GM12878 (cell line): ENCODE measurements around the gene SLC39A1. TPM values are rescaled to one million over a fixed set of nuclear protein-coding genes. Genes with fewer than 3 reads are reported as not detected.

ENCODE experiments used
- ATAC-seq: fragments of 200-7000 bp; cut with Tn5 transposase; 3 replicates; pipeline ENCODE4 v1.9.1; 2020; ENCODE audit warnings: mild to moderate bottlenecking, moderate library complexity
- BruUV-seq: library from RNA; stranded (reverse); fragments of 400-500 nt; replicated peaks from 2 replicates; lab custom pipeline; 2021; lab: Mats Ljungman, UMichigan
- CTCF ChIA-PET: fragments of 300-600 bp; sonication (Branson Sonifier 250); formaldehyde crosslinking; extraction: SDS; loops from one replicate; lab custom pipeline; 2021; ENCODE audit warnings: inconsistent platforms; lab: Yijun Ruan, JAX
- POLR2A ChIA-PET: fragments of 350-600 bp; formaldehyde crosslinking; extraction: SDS; loops from one replicate; lab custom pipeline; 2021; ENCODE audit warnings: inconsistent platforms; lab: Charles Lee
- RAD21 ChIA-PET: fragments of 300-600 bp; sonication (Branson Sonifier 250); formaldehyde crosslinking; loops from one replicate; lab custom pipeline; 2023; ENCODE audit warnings: antibody characterized with exemption; ENCODE audit not compliant: unreplicated experiment; lab: Charles Lee
- SMC1A ChIA-PET: fragments of 300-600 bp; sonication (Branson Sonifier 250); formaldehyde crosslinking; loops from one replicate; lab custom pipeline; 2023; ENCODE audit not compliant: unreplicated experiment, uncharacterized antibody; lab: Charles Lee
- DNase-seq: peaks from one replicate; pipeline ENCODE4 v3.0.0-alpha.2; 2011; ENCODE audit warnings: low read depth, low spot score
- FAIRE-seq: peaks from 3 replicates; lab custom pipeline; 2011; peaks lifted over from hg19 to GRCh38; lab: Jason Lieb, UNC
- H2AFZ ChIP-seq: 2 replicates; pipeline ENCODE4 v1.6.0; 2011; ENCODE audit warnings: low read depth, low read length, control low read depth; ENCODE audit not compliant: control insufficient read depth
- H3K27ac ChIP-seq: 2 replicates; pipeline ENCODE4 v1.5.1; 2011; ENCODE audit warnings: control low read depth; ENCODE audit not compliant: control insufficient read depth, insufficient read depth
- H3K27me3 ChIP-seq, 2 experiments: replicated peaks in 1 of 2; 2 replicates each; pipeline versions ENCODE4 v1.6.0 to v1.6.1; 2011; ENCODE audit warnings: low read length in 1 of 2; ENCODE audit not compliant: control insufficient read depth in 2 of 2, insufficient read depth in 2 of 2
- H3K36me3 ChIP-seq, 2 experiments: 2 replicates each; pipeline ENCODE4 v1.5.1; 2011; ENCODE audit warnings: low read length in 1 of 2; ENCODE audit not compliant: control insufficient read depth in 2 of 2, insufficient read depth in 2 of 2
- H3K4me1 ChIP-seq: 2 replicates; pipeline ENCODE4 v1.6.1; 2011; ENCODE audit warnings: mild to moderate bottlenecking, low read length, moderate library complexity, mixed read lengths; ENCODE audit not compliant: control insufficient read depth, insufficient read depth
- H3K4me2 ChIP-seq: 2 replicates; pipeline ENCODE4 v1.6.0; 2011; ENCODE audit warnings: control low read depth; ENCODE audit not compliant: control insufficient read depth, insufficient read depth
- H3K4me3 ChIP-seq: fragments of 200-600 bp; sonication (generic); 2 replicates; pipeline ENCODE4 v1.5.1; 2016
- H3K79me2 ChIP-seq: 2 replicates; pipeline ENCODE4 v1.6.0; 2011; ENCODE audit warnings: low read length; ENCODE audit not compliant: control insufficient read depth, insufficient read depth
- H3K9ac ChIP-seq: 2 replicates; pipeline ENCODE4 v1.8.0; 2011; ENCODE audit warnings: low read length, control low read depth, mixed read lengths; ENCODE audit not compliant: control insufficient read depth, insufficient read depth
- H3K9me3 ChIP-seq: replicated peaks from 3 replicates; pipeline ENCODE4 v1.5.1; 2011; ENCODE audit warnings: mild to moderate bottlenecking, low read length; ENCODE audit not compliant: control insufficient read depth, insufficient read depth
- H4K20me1 ChIP-seq: 2 replicates; pipeline ENCODE4 v1.6.0; 2011; ENCODE audit not compliant: control insufficient read depth, insufficient read depth
- CHD4 ChIP-seq: fragments of 200-600 bp; sonication (generic); IDR thresholded peaks from 2 replicates; pipeline ENCODE4 v1.6.1; 2016; ENCODE audit warnings: mild to moderate bottlenecking
- FOXM1 ChIP-seq: IDR thresholded peaks from 2 replicates; pipeline ENCODE4 v1.6.1; 2012; ENCODE audit warnings: low read depth, mild to moderate bottlenecking, inconsistent platforms, low read length, moderate library complexity
- IKZF1 ChIP-seq: fragments of 450-650 bp; conservative IDR thresholded peaks from 2 replicates; pipeline ENCODE4 v1.6.1; 2017; ENCODE audit warnings: antibody characterized with exemption, mild to moderate bottlenecking
- MYB ChIP-seq: fragments of 150-350 bp; IDR thresholded peaks from 2 replicates; pipeline ENCODE4 v1.6.1; 2014; ENCODE audit warnings: mild to moderate bottlenecking, low read depth, low read length, borderline replicate concordance
- NFIC ChIP-seq: IDR thresholded peaks from 2 replicates; pipeline ENCODE4 v1.6.1; 2012; ENCODE audit warnings: low read depth, mild to moderate bottlenecking, inconsistent platforms, low read length, moderate library complexity
- NFXL1 ChIP-seq: fragments of 450-650 bp; IDR thresholded peaks from 2 replicates; pipeline ENCODE4 v1.6.1; 2017; ENCODE audit warnings: antibody characterized with exemption, mild to moderate bottlenecking, borderline replicate concordance
- NFYB ChIP-seq: IDR thresholded peaks from 2 replicates; pipeline ENCODE4 v1.6.1; 2011; ENCODE audit warnings: low read depth, mild to moderate bottlenecking, low read length, improper control_type of control experiment, moderate library complexity; ENCODE audit not compliant: insufficient read depth
- NR2C2 ChIP-seq: IDR thresholded peaks from 2 replicates; pipeline ENCODE4 v1.6.1; 2011; ENCODE audit warnings: borderline replicate concordance, low read depth; ENCODE audit not compliant: control insufficient read depth, insufficient read length
- POLR2A ChIP-seq: IDR thresholded peaks from 2 replicates; pipeline ENCODE4 v1.6.1; 2011; ENCODE audit warnings: low read depth, mild to moderate bottlenecking, low read length
- POLR2AphosphoS2 ChIP-seq: IDR thresholded peaks from 2 replicates; pipeline ENCODE4 v1.6.1; 2011; ENCODE audit warnings: low read depth, mild to moderate bottlenecking, low read length, improper control_type of control experiment, moderate library complexity
- RCOR1 ChIP-seq: conservative IDR thresholded peaks from 2 replicates; pipeline ENCODE4 v1.6.1; 2012; ENCODE audit warnings: low read depth, low read length, improper control_type of control experiment
- RUNX3 ChIP-seq: IDR thresholded peaks from 2 replicates; pipeline ENCODE4 v1.6.1; 2012; ENCODE audit warnings: low read length, inconsistent platforms
- SIN3A ChIP-seq: IDR thresholded peaks from 2 replicates; pipeline ENCODE4 v1.6.1; 2012; ENCODE audit warnings: low read depth, low read length, improper control_type of control experiment
- SIX5 ChIP-seq: IDR thresholded peaks from 2 replicates; pipeline ENCODE4 v1.6.1; 2011; ENCODE audit warnings: mild to moderate bottlenecking, low read depth, low read length, moderate library complexity; ENCODE audit not compliant: severe bottlenecking
- SMARCA5 ChIP-seq: fragments of 450-650 bp; IDR thresholded peaks from 2 replicates; pipeline ENCODE4 v1.6.1; 2017; ENCODE audit warnings: mild to moderate bottlenecking
- STAT3 ChIP-seq: IDR thresholded peaks from 2 replicates; pipeline ENCODE4 v1.6.1; 2011; ENCODE audit warnings: low read depth, low read length, improper control_type of control experiment
- TCF12 ChIP-seq: IDR thresholded peaks from 2 replicates; pipeline ENCODE4 v1.6.1; 2011; ENCODE audit warnings: low read depth, mild to moderate bottlenecking, low read length
- TCF7 ChIP-seq: IDR thresholded peaks from 2 replicates; pipeline ENCODE4 v1.6.1; 2014; ENCODE audit warnings: antibody characterized with exemption, borderline replicate concordance
- ZBED1 ChIP-seq: IDR thresholded peaks from 2 replicates; pipeline ENCODE4 v1.6.1; 2016; ENCODE audit warnings: borderline replicate concordance
- ZNF384 ChIP-seq: IDR thresholded peaks from 2 replicates; pipeline ENCODE4 v1.6.1; 2012; ENCODE audit warnings: low read depth, mild to moderate bottlenecking, low read length, improper control_type of control experiment, borderline replicate concordance
- WGBS: methylation state at CpG from one replicate; pipeline ENCODE4 v1.1.6; 2016; ENCODE audit warnings: low lambda C conversion rate; ENCODE audit not compliant: insufficient replicate concordance, insufficient coverage; ENCODE audit errors: missing lambda C conversion rate; 5-methylcytosine and 5-hydroxymethylcytosine counted together
- in situ Hi-C: fragments of 300-500 bp; cut with MboI; formaldehyde crosslinking; loops from 9 replicates; pipeline ENCODE4 v1.14.3; 2018; ENCODE audit warnings: mixed read lengths
- intact Hi-C: fragments of 100-400 bp; cut with micrococcal nuclease; formaldehyde crosslinking; loops from one replicate; pipeline ENCODE4 v1.14.2; 2022; ENCODE audit not compliant: unreplicated experiment
- polyA plus RNA-seq, 11 experiments: library from polyadenylated mRNA; depleted of rRNA in 4 of 11; unstranded in 6 of 11; stranded (reverse) in 5 of 11; fragments of >200 nt; fragmentation: Nextera tagmentation in 4 of 11; fragmentation: Illumina TruSeq in 1 of 11; extraction: Ambion mirVana in 4 of 11; extraction: Trizol in 1 of 11; gene quantifications; 1 replicate in 1 of 11; 2 replicates in 10 of 11; pipeline versions ENCODE4 v1.2.1 to v1.2.3, GENCODE V29; 2011 to 2016; ENCODE audit warnings: inconsistent platforms in 2 of 11, missing spikeins in 2 of 11, low read depth in 1 of 11
- total RNA-seq, 4 experiments: library from RNA; depleted of rRNA in 3 of 4; stranded (reverse); fragments of >200 nt in 3 of 4; fragmentation: Illumina TruSeq in 1 of 4; extraction: Trizol in 1 of 4; gene quantifications; 2 replicates each; pipeline versions ENCODE4 v1.2.1 to v1.2.3, GENCODE V29; 2013 to 2021
- TF ChIP-seq, protein P1 (sequence below): fragments of 450-650 bp; IDR thresholded peaks from 2 replicates; pipeline ENCODE4 v1.6.1; 2017; ENCODE audit warnings: mild to moderate bottlenecking, low read depth, inconsistent platforms; ENCODE audit not compliant: poor library complexity, severe bottlenecking
- TF ChIP-seq, protein P2 (sequence below): IDR thresholded peaks from 2 replicates; pipeline ENCODE4 v1.6.1; 2011; ENCODE audit warnings: low read depth, mild to moderate bottlenecking, low read length, moderate library complexity, borderline replicate concordance; ENCODE audit errors: extremely low read depth

SLC39A1 gene
- total and polyA plus RNA-seq, 10 of the 15 experiments (the other 5 are each of a cell fraction or from before 2014, with no cell fraction given), result 8.8 to 98.6 (median 72.4) TPM

DNA sequence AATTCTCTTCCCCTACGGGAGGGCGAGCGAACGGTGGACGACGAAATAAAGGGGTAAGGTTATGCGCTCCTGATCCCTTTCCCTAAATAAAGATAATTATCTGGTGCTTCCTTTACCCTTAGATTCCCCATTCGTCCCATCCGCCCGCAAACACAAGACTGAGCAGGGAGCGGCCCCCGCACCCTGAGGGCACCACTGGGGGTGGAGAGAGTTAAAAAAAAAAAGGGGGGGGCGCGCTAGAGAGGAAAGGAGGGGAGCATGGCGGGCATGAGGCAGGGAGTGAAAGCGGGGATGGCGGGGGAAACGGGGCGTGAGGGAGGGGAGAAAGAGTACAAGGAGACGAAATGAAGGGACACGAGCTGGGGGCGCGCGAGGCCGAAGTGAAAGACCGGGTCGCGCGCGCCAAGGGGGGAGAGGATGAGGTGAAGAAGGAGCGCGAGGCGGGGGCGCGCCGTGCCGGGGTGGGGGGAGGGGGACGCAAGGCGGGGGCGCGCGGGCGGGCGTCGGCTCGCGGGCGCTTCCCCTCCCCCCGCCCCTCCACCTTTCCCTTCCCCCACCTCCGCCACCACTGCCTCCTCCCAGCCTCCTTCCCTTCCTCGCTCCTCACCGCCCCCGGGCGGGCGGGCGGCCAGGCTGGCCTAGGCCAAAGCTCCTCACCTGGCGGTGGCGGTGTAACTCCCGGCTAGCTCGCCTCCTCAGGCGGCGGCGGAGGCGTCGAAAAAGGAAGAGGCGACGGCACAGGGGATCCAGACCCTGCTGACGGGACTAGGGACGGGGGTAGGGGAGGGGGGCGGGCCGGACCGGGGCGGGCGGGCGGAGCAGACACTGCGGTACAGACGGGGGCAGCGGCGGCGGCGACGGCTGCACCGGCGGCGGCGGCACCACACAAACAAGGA lies 41.0 kb downstream of the SLC39A1 start:
- BruUV-seq, result no TSS peak
- Histone ChIP-seq H3K27ac (peak overlapping the region; percentile 83), H3K4me2 (peak overlapping the region; percentile 93), H3K4me3 (peak overlapping the region; percentile 98), H4K20me1 (no peaks in the 10 kb centered on the region), H3K27me3 (no peaks in the 10 kb centered on the region), H3K79me2 (peaks cover 58% of the 10 kb centered on the region), H3K9ac (peak overlapping the region; percentile 78), H3K36me3 (peaks cover 0 to 7% of the 10 kb centered on the region in 2 experiments; a peak in 2 of 4 replicates), H3K9me3 (no peaks in the 10 kb centered on the region), H3K4me1 (peaks cover 3% of the 10 kb centered on the region; the same call in 1 of the 2 replicates), H2AFZ (no peak overlapping the region)
- 1% methylated on average over 21 of the region's 86 CpGs for WGBS
- in situ Hi-C loops, result no loop called here
- ChIA-PET POLR2A (interaction anchor here (0.9 to 10.1 kb wide), 13 partner anchors 22 to 106 kb away, joined by 3 to 83 read pairs (median 6); partner anchors contain the start of genes CREB3L4, DENND4B, JTB and SLC39A1), RAD21 (interaction anchor here (0.5 to 6.4 kb wide), 21 partner anchors 12 to 190 kb away, joined by 3 to 55 read pairs (median 6); partner anchors contain the start of genes DENND4B, JTB, RAB13 and RPS27), SMC1A (interaction anchor here (0.9 to 7.7 kb wide), 18 partner anchors 13 to 130 kb away, joined by 3 to 59 read pairs (median 5); partner anchors contain the start of genes CREB3L4, DENND4B, RAB13 and RPS27), CTCF (interaction anchor here (0.6 to 14.9 kb wide), 20 partner anchors 12 to 469 kb away, joined by 3 to 138 read pairs (median 7); partner anchors contain the start of genes CREB3L4, DENND4B, RAB13 and S100A13)
- ATAC-seq (peak; percentile 56), DNase-seq (no peak), FAIRE-seq (no peak)
- intact Hi-C loops, result loop anchor here (2.0 to 5.0 kb wide), 5 partner anchors 22 to 194 kb away; partner anchors contain the start of genes INTS3 and RAB13
- TF ChIP-seq STAT3, result no peak
- no peak for TF ChIP-seq SIX5
- TF ChIP-seq CHD4, result no peak
- no peak for TF ChIP-seq SIN3A
- TF ChIP-seq RCOR1, result no peak
- no peak for TF ChIP-seq TCF7
- TF ChIP-seq NFXL1, result no peak
- TF ChIP-seq ZBED1, result no peak
- TF ChIP-seq, protein P1, sequence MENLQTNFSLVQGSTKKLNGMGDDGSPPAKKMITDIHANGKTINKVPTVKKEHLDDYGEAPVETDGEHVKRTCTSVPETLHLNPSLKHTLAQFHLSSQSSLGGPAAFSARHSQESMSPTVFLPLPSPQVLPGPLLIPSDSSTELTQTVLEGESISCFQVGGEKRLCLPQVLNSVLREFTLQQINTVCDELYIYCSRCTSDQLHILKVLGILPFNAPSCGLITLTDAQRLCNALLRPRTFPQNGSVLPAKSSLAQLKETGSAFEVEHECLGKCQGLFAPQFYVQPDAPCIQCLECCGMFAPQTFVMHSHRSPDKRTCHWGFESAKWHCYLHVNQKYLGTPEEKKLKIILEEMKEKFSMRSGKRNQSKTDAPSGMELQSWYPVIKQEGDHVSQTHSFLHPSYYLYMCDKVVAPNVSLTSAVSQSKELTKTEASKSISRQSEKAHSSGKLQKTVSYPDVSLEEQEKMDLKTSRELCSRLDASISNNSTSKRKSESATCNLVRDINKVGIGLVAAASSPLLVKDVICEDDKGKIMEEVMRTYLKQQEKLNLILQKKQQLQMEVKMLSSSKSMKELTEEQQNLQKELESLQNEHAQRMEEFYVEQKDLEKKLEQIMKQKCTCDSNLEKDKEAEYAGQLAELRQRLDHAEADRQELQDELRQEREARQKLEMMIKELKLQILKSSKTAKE, result no peak
- no peak for TF ChIP-seq NR2C2
- TF ChIP-seq FOXM1, result no peak
- no peak for TF ChIP-seq RUNX3
- no peak for TF ChIP-seq POLR2AphosphoS2
- no peak for TF ChIP-seq MYB
- no peak for TF ChIP-seq NFYB
- 0 out of 2 replicates have a peak, but pooled peaks have one; percentile 6 for TF ChIP-seq IKZF1
- no peak for TF ChIP-seq NFIC
- TF ChIP-seq ZNF384, result 0 out of 2 replicates have a peak, but pooled peaks have one; percentile 12
- TF ChIP-seq TCF12, result peak; percentile 54; the same call in 1 of the 2 replicates
- TF ChIP-seq, protein P2, sequence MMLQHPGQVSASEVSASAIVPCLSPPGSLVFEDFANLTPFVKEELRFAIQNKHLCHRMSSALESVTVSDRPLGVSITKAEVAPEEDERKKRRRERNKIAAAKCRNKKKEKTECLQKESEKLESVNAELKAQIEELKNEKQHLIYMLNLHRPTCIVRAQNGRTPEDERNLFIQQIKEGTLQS, result no peak
- 0 out of 2 replicates have a peak, but pooled peaks have one; percentile 31 for TF ChIP-seq SMARCA5
- peak; percentile 64 for TF ChIP-seq POLR2A
